Mammary epithelial cell (primary cell): ENCODE data around the gene VWA1.

ENCODE experiments used
- EZH2 ChIP-seq: IDR thresholded peaks from 2 replicates; pipeline ENCODE4 v1.6.1; 2012; ENCODE audit warnings: low read length, inconsistent platforms, borderline replicate concordance
- TF ChIP-seq, protein P1 (sequence below), 2 donors: IDR thresholded peaks in 1 of 2; conservative IDR thresholded peaks in 1 of 2; 2 replicates each; pipeline ENCODE4 v1.5.1; 2011 to 2012; ENCODE audit warnings: inconsistent platforms in 2 of 2, low read length in 2 of 2, mild to moderate bottlenecking in 2 of 2, control low read depth in 1 of 2, low read depth in 1 of 2; ENCODE audit not compliant: insufficient read depth in 1 of 2; ENCODE audit errors: extremely low read depth in 1 of 2

DNA sequence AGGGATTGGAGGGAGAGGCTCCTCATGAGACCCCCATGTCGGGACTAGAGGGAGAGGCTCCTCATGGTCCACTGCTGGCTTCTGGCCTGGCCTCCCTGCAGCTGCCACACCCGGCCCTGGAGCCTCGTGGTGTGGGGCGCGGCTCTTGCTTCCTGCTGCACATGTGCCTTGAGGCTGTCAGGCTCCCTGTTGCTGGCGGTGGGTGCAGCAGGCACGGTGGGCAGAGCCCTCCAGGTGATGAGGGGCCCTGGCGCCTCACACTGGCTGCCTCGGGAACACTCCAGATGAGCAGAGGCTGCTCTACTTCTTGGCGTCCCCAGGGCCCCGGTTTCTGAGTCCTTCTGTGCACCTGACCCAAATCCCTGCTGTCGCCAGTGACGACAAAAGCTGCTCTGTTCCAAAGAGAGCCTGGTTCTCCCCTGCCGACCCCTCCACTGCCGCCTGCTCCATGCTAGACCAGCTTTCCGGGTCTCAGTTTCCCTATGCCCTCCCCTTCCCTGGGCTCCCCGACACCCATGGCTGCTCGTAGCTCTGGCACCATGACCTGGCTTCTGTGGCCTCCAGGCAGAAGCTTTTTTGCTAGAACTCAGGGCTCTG, 26.3 kb downstream of the VWA1 start:
- TF ChIP-seq, protein P1, sequence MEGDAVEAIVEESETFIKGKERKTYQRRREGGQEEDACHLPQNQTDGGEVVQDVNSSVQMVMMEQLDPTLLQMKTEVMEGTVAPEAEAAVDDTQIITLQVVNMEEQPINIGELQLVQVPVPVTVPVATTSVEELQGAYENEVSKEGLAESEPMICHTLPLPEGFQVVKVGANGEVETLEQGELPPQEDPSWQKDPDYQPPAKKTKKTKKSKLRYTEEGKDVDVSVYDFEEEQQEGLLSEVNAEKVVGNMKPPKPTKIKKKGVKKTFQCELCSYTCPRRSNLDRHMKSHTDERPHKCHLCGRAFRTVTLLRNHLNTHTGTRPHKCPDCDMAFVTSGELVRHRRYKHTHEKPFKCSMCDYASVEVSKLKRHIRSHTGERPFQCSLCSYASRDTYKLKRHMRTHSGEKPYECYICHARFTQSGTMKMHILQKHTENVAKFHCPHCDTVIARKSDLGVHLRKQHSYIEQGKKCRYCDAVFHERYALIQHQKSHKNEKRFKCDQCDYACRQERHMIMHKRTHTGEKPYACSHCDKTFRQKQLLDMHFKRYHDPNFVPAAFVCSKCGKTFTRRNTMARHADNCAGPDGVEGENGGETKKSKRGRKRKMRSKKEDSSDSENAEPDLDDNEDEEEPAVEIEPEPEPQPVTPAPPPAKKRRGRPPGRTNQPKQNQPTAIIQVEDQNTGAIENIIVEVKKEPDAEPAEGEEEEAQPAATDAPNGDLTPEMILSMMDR (conservative IDR thresholded peaks at IDR 0.05 in 1 of 2, IDR thresholded peaks at IDR 0.05 in 1 of 2; ENCODE audit: extremely low read depth in 1 of 2, insufficient read depth in 1 of 2, low read depth in 1 of 2, low read length in 2 of 2): no peak
- TF ChIP-seq EZH2: no peak
